Small intestine (tissue), 7 donors: ENCODE measurements around the gene CFL2. TPM values are rescaled to one million over a fixed set of nuclear protein-coding genes. Genes with fewer than 3 reads are reported as not detected.

Experiments
- DNase-seq, 2 donors: peaks; one replicate each; pipeline versions ENCODE4 v3.0.0 to v3.0.0-alpha.2; 2013
- FAIRE-seq: peaks from 2 replicates; lab custom pipeline; 2012; peaks lifted over from hg19 to GRCh38; lab: Jason Lieb, UNC
- H3K27ac ChIP-seq, 3 donors: one replicate each; pipeline ENCODE4 v1.5.1; 2013; ENCODE audit warnings: low read length in 2 of 3, mild to moderate bottlenecking in 2 of 3, control low read depth in 1 of 3, inconsistent platforms in 1 of 3, low read depth in 1 of 3, moderate library complexity in 1 of 3
- H3K27me3 ChIP-seq, 3 donors: one replicate each; pipeline ENCODE4 v1.6.1; 2013; ENCODE audit warnings: low read length in 3 of 3, inconsistent platforms in 1 of 3; ENCODE audit not compliant: control insufficient read depth in 3 of 3, insufficient read depth in 3 of 3
- H3K36me3 ChIP-seq, 3 donors: one replicate each; pipeline ENCODE4 v1.6.1; 2013; ENCODE audit warnings: low read length in 3 of 3, inconsistent platforms in 1 of 3, low read depth in 1 of 3, mild to moderate bottlenecking in 1 of 3, moderate library complexity in 1 of 3; ENCODE audit not compliant: control insufficient read depth in 3 of 3, insufficient read depth in 2 of 3
- H3K4me1 ChIP-seq, 3 donors: one replicate each; pipeline ENCODE4 v1.6.1; 2013; ENCODE audit warnings: low read length in 2 of 3, inconsistent platforms in 1 of 3, low read depth in 1 of 3, mild to moderate bottlenecking in 1 of 3, moderate library complexity in 1 of 3; ENCODE audit not compliant: control insufficient read depth in 3 of 3, insufficient read depth in 2 of 3
- H3K4me3 ChIP-seq, 3 donors: one replicate each; pipeline ENCODE4 v1.5.1; 2013; ENCODE audit warnings: low read length in 3 of 3, control low read depth in 1 of 3, inconsistent platforms in 1 of 3, low read depth in 1 of 3, mild to moderate bottlenecking in 1 of 3, moderate library complexity in 1 of 3
- H3K9me3 ChIP-seq, 2 donors: one replicate each; pipeline ENCODE4 v1.6.1; 2013; ENCODE audit warnings: low read depth in 1 of 2, low read length in 1 of 2; ENCODE audit not compliant: control insufficient read depth in 2 of 2, insufficient read depth in 1 of 2
- WGBS, 3 donors: extraction: QIAGEN DNeasy Blood & Tissue Kit; methylation state at CpG; one replicate each; pipeline ENCODE4 v1.1.7; 2013; 5-methylcytosine and 5-hydroxymethylcytosine counted together
- polyA plus RNA-seq, 4 donors: library from polyadenylated mRNA; stranded (reverse) in 3 of 4; unstranded in 1 of 4; fragments of 200-250 nt in 3 of 4; fragments of 120-200 nt in 1 of 4; gene quantifications; one replicate each; pipeline versions ENCODE4 v1.2.1 to v1.2.3, GENCODE V29; 2013
- donor health status: healthy with polysubstance abuse.
- donor health status: control.
- donor health status: control.
- donor health status: Bipolar disorder and iron deficiency.
- donor health status: healthy.

Gene CFL2
- polyA plus RNA-seq, 4 donors, result 1.6 to 17.9 (median 11.1) TPM

DNA sequence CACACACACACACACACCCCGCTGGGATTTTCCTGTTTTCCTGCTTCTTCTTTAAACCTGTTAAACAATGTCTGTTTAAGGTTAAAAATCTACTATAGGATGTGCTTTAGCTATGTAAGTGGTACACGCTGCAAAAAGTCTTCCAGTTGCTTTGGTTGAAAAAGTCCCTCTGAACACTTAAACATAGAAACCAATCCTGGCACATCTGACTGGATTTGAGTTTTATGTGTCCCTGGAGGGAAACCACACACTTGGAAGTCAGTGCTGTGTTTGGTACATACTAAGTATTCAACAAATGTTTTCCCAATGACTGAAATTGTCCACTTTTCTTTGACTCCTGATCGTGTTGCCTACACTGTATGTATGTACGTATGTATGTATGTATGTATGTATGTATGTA lies 22.0 kb downstream of the CFL2 start:
- Histone ChIP-seq H3K4me3 (no peak overlapping the region), H3K27me3 (no peaks in the 10 kb centered on the region), H3K27ac (no peak overlapping the region), H3K36me3 (no peaks in the 10 kb centered on the region), H3K9me3 (no peaks in the 10 kb centered on the region), H3K4me1 (no peaks in the 10 kb centered on the region)
- DNase-seq (no peak), FAIRE-seq (no peak)
- 77 to 88% (median 85%) methylated on average over 4 of the region's 4 CpGs for WGBS, 3 donors

DNA sequence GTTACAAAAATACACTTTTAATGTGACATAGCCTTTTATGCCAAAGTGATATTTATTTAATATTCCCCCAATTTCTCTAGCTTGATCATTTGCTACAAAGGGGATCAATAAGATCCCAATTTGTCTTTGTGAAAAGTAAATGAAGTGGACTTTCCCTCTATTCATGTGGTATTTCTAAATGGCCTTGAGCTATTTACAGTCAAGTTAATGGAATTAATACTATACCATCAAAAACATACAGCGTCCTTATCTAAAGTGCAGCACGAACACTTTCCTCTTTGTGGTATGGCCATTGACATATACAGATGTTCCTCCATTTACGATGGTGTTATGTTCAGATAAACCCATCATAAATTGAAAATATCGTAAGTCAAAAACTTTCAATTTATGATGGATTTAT lies 23.2 kb downstream of the CFL2 start:
- WGBS, 3 donors, result 24 to 67% (median 47%) methylated on average over 4 of the region's 4 CpGs
- no peaks in the 10 kb centered on the region for H3K4me1 ChIP-seq
- DNase-seq (no peak), FAIRE-seq (no peak)
- H3K36me3 ChIP-seq, result no peaks in the 10 kb centered on the region
- no peak overlapping the region for H3K27ac ChIP-seq
- no peaks in the 10 kb centered on the region for H3K27me3 ChIP-seq
- H3K4me3 ChIP-seq, result no peak overlapping the region
- H3K9me3 ChIP-seq, result no peaks in the 10 kb centered on the region

DNA sequence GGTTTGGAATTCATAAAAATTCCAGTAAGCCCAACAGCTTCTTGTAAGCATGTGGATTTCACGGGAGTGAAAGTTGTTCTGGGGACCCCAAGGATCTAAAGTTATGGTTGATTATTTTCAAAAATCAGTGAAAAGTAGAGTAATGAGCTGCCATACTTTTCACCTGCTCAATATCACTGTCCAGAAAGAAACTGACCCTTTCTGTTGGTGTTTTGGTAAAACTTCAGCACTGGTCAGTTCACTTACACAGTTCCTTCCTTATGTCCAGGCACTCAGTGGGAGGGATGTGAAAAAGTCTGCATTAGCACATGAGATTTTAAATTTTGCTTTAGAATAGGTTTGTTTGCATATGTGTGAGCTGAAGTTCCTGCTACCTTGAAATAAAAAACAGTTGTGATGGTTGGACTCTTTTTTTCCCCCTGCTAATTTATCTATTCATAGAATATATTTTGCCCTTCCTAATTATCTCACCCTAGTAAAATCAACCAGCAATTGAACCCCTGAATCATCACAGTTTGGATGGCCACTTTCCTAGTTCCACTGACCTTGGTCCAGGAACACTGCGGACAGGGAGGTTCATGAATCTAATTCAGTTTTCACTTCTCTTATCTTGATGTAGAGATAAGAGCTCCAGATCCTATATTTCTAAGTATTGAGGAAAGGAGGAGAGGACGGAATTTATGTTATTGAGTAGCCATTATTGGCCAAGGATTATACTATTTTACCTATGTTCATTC lies 25.8 kb downstream of the CFL2 start:
- no peaks in the 10 kb centered on the region for H3K27me3 ChIP-seq
- no peak overlapping the region for H3K4me3 ChIP-seq
- no peaks in the 10 kb centered on the region for H3K4me1 ChIP-seq
- H3K27ac ChIP-seq, result no peak overlapping the region
- WGBS, 3 donors, result 68 to 86% (median 78%) methylated on average over 3 of the region's 3 CpGs
- DNase-seq (no peak), FAIRE-seq (no peak)
- H3K9me3 ChIP-seq, result no peaks in the 10 kb centered on the region
- no peaks in the 10 kb centered on the region for H3K36me3 ChIP-seq

DNA sequence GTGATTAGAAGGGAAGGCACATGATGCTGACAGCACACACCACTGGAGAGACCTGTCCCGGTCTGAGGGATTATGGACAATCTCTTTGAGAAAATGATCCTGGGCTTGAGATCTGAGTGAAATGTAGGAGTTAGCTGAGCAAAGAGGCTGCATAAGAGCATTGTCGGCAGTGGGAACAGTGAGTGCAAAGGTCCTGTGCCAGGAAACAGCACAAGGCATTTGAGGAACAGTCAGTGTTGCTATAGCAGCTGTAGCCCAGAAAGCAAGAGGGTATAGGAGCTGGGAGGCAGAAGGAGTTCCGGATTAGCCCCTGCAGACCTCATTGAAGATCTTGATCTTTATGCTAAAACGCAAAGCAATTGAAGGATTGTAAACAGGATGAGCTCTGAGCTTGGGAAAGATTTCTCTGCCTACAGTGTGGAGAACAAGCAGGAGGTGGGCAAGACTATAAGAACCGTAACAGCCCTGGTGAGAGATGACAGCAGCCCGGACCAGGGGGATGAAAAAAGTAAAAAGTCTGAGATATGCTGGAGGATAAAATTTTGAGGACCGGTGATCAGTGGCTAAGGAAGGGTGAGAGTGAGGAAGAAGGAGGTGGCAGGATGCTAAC lies 28.5 kb downstream of the CFL2 start:
- Histone ChIP-seq H3K27me3 (no peaks in the 10 kb centered on the region), H3K4me1 (no peaks in the 10 kb centered on the region), H3K9me3 (no peaks in the 10 kb centered on the region), H3K27ac (no peak overlapping the region), H3K4me3 (no peak overlapping the region), H3K36me3 (no peaks in the 10 kb centered on the region)
- 63 to 66% (median 66%) methylated on average over 7 of the region's 7 CpGs for WGBS, 3 donors
- FAIRE-seq (no peak), DNase-seq (no peak)

DNA sequence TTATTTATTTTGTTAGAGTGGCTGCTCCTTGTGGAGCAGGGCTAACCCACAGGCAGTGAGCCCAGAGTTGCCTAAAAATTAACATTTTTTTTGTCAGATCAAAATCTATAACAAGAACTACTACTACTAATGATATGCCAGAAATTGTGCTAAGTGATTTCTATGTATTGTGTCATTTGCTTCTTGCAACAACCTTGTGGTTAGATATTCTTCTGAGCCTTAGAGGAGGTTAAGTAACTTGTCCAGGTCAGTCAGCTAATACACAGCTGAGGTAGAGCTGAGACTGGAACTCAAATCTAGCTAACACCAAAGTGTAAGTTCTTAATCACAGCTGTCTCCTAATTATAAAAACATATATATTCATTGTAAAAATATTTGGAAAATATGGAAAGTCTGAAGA lies 29.8 kb downstream of the CFL2 start:
- H3K27ac ChIP-seq, result no peak overlapping the region
- H3K4me1 ChIP-seq, result no peaks in the 10 kb centered on the region
- FAIRE-seq (no peak), DNase-seq (no peak)
- H3K4me3 ChIP-seq, result no peak overlapping the region
- no peaks in the 10 kb centered on the region for H3K9me3 ChIP-seq
- H3K27me3 ChIP-seq, result no peaks in the 10 kb centered on the region
- no peaks in the 10 kb centered on the region for H3K36me3 ChIP-seq

DNA sequence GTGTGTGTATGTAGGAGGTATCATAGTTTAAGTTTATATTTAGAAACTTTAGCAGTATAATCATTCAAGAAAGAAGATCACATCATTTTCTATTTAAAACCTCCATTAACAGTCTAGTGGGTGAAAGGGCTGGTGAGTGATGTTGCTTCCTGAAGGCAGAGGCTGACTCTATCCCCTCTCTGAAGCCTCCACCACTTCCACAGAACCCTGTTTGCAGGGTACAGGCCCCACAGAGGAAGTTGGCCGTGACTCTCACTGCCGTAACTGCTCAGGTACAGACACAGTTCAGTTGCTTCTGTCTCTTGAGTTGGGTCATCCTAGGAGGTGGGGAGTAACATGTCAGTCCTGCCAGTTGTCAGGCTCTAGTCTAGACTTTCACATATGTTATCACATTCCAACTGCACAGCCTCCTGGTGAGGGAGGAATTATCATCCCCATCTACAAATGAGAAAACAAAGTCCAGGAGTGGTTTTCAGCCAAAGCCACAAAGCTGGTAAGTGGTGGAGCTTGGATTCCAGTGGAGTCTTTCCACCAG lies 31.5 kb downstream of the CFL2 start:
- WGBS, 3 donors, result 60 to 95% (median 67%) methylated on average over 2 of the region's 2 CpGs
- Histone ChIP-seq H3K27me3 (no peaks in the 10 kb centered on the region), H3K4me1 (no peaks in the 10 kb centered on the region), H3K27ac (no peak overlapping the region), H3K36me3 (no peaks in the 10 kb centered on the region), H3K4me3 (no peak overlapping the region), H3K9me3 (no peaks in the 10 kb centered on the region)
- DNase-seq (no peak), FAIRE-seq (no peak)

DNA sequence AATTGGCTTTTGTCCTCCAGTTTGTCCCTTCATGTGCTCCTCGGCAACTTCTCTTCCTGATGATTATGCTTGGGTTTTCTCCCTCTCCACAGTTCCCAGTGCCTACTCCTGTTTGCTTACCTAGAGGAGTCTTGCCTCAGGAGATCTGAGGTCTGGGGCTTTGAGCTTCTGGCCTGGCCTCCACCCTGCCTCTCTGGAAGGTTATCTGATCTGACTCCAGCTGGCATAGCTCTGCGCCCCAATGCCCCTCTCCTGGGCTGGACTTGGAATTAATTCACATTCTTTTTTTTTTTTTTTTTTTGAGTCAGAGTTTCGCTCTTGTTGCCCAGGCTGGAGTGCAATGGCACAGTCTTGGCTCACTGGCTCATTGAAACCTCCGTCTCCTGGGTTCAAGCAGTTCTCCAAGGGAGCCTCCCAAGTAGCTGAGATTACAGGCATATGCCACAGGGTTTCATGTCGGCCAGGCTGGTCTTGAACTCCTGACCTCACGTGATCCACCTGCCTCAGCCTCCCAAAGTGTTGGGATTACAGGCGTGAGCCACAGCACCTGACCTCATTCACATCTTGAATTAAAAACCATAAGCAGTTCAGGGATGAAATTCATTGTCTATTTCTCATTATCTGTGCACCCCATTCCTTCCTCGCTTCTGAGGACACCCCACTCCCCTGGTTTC lies 33.5 kb downstream of the CFL2 start:
- 71 to 86% (median 83%) methylated on average over 7 to 8 of the region's 8 CpGs for WGBS, 3 donors
- no peak for FAIRE-seq
- H3K9me3 ChIP-seq, result no peaks in the 10 kb centered on the region

DNA sequence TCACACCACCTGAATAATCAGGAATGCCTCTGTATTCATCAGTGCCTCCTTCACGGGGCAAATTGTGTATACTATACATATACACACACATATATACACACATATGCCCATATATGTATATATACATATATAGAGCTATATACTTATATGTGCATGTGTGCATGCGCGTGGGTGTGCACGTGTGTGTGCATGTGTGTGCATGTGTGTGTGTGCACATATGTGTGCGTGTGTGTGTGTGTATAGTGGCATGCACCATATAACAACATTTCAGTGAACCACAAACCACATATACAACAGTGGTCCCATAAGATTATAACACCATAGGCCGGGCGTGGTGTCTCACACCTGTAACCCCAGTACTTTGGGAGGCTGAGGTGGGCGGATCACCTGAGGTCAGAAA lies 35.7 kb downstream of the CFL2 start:
- Histone ChIP-seq H3K4me1 (no peaks in the 10 kb centered on the region), H3K36me3 (no peaks in the 10 kb centered on the region), H3K4me3 (no peak overlapping the region), H3K9me3 (no peaks in the 10 kb centered on the region), H3K27me3 (no peaks in the 10 kb centered on the region), H3K27ac (no peak overlapping the region)
- FAIRE-seq (no peak), DNase-seq (no peak)
- 81 to 92% (median 91%) methylated on average over 8 of the region's 8 CpGs for WGBS, 3 donors

More for the DNA sequence above, 33.5 kb downstream of the CFL2 start:
- DNase-seq, result no peak
- Histone ChIP-seq H3K4me3 (no peak overlapping the region), H3K4me1 (no peaks in the 10 kb centered on the region), H3K27ac (no peak overlapping the region), H3K36me3 (no peaks in the 10 kb centered on the region), H3K27me3 (no peaks in the 10 kb centered on the region)
